Spleen (tissue), 7 donors: ENCODE results near the gene MYO16.

ENCODE experiments used
- CTCF ChIP-seq, 11 experiments: fragments of 200-600 bp in 7 of 11; fragments of 450-650 bp in 4 of 11; sonication (generic) in 4 of 11; IDR thresholded peaks in 8 of 11; conservative IDR thresholded peaks in 3 of 11; 1 replicate in 7 of 11; 2 replicates in 4 of 11; pipeline versions ENCODE4 v1.4.0 to v1.8.0; 2016 to 2021; ENCODE audit warnings: antibody characterized with exemption in 11 of 11, inconsistent platforms in 4 of 11, mild to moderate bottlenecking in 1 of 11
- POLR2A ChIP-seq, 3 donors: fragments of 450-650 bp; IDR thresholded peaks; one replicate each; pipeline ENCODE4 v1.5.1; 2017; ENCODE audit warnings: antibody characterized with exemption in 3 of 3, mild to moderate bottlenecking in 1 of 3
- POLR2AphosphoS5 ChIP-seq, 3 donors: sonication (generic); formaldehyde crosslinking; IDR thresholded peaks; one replicate each; pipeline ENCODE4 v1.5.1; 2017; ENCODE audit warnings: antibody characterized with exemption in 3 of 3
- donor health status: DM: no; HTN: no; CAD: no; lungs with moderate emphysema.
- donor health status: DM: no; HTN: no; CAD: no.
- donor health status: DM: no; HTN: no; CAD: no.

- no peak for TF ChIP-seq CTCF (IDR thresholded peaks at IDR 0.05 in 8 of 11, conservative IDR thresholded peaks at IDR 0.05 in 3 of 11)
- no peak for TF ChIP-seq POLR2AphosphoS5 (IDR thresholded peaks at IDR 0.05)
- no peak for TF ChIP-seq POLR2A (IDR thresholded peaks at IDR 0.05)
Measured at GRCh38 chr13:109196948-109197347, 567.5 kb downstream of the MYO16 start.
